Activated CD8-positive, alpha-beta memory T cell treated with anti-CD3 and anti-CD28 coated beads, Interleukin-2, amount 50 U/mL, for 48 hours (primary cell): Measurements from ENCODE around the gene FIGNL2.

ENCODE experiments used
- DNase-seq: peaks from one replicate; pipeline ENCODE4 v3.0.0-alpha.2; 2020

The FIGNL2 gene

DNA sequence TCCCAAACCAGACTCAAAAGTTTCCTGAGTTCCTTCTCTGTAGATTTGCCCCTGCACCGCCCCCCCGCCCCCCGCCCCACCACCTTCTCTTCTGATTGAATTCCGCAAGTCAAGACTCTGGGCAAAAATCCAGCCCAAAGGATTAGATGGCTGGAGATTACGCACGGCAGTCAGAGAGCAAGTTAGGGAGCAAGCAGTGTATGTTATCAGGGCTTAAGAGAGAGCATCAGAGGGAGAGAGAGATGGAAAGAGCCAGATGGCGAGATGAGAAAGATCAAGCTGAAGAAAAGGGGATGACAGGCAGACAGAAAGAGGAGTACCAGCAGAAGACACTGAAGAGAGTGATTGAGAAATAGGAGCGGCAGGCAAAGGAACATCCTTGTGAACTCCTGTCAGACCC lies 25.5 kb upstream of the FIGNL2 start:
- DNase-seq: no peak

DNA sequence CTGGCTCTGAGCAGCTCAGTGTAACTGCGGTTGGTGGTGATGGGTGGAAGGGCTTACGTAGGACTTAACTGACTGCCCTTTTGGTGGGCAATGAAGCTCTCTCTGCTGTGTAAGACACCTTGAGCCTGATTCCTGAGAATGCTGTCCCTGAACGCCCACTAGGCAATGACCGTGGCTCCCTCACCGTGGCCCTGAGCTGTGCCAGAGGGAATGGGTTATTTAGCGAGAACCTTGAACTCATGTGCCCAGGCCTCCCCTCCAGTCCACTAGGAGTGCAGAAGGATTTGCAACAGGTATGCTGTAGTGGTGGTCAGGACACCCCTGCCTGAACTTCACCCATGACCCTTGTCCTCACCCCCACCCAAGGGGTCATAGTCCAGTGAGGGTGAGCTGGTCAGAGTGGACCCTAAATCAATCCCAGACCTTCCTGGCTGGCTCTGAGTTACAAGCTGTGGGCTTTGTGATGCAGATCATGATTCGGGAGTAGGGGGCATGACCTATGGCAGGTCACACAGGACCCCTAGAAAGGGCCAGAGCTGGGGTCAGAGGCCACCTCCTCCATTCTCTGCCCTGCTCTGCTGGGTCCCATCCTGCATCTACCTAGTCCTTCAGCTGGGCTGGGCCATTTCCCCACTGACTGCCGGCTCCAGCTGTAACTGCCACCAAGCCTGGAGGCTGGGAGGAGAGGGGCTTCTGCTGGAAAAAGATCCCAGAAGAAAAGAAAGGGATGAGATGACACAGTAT lies 24.9 kb upstream of the FIGNL2 start:
- DNase-seq: no peak

DNA sequence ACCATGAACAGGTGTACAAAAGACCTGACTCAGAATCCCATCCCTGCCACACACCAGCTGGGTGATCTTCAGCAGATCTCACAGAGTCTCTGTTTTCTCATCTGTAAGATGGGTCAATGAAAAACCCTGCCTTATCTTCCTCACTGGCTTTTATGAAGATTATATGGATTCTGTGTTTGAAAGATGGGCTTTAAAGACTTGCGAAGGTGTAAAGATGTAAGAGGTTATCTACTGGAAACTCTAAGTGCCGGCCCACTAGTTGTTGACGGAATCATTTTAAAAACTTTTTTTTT lies 24.1 kb upstream of the FIGNL2 start:
- no peak for DNase-seq

DNA sequence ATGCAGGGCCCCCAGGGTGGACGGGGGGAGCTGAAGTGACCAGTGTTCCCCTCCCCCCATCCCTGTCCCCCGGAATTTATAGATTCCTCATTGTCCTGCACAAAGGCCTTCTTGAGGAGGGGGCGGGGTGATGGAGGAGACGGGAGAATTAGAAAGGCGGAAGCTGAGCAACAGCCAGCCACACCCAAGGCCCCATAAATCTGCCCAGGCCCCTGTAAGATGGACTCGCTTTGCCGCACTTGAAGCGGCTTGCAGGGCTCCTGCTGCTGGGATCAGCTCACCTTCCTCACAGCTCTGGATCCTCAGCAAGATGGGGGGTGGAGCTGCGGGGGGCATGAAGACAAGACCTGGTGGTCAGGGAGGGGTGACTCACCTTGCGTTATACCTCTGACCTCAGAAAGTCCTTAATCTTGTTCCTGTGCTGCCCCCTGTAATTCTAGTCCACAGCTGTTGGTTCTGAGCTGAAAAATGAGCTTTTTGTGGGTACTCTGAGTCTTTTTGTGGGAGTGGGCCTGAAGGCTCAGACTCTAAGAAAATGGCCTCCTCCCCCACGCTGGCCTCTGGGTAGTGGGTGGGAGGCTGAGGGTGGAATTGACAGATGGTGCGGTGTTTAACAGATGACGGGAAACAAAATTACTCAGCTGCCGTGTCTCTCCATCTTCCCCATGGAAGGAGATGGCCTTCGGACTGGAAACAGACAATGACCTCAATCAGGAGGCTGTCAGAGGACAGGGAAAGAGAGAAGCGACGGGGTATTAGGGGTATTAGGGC lies 23.6 kb upstream of the FIGNL2 start:
- no peak for DNase-seq

DNA sequence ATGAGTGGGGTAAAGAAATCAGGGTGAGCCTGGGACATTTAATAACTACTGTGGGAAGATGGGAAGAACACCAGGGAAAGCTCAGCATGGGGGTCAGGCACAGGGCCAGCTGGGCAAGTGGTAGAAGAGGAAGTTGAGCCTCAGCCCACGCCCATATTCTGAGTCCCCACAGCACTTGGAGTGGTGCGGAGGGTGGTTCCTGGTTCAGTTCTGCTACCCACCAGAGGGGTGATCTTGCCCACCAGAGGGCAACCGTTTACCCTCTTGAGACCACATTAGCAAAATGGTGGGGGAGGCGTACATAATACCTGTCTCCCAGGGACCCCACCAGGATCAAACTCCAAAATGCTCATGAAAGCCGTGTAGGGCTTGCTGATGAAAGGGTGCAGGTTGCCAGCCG lies 22.6 kb upstream of the FIGNL2 start:
- no peak for DNase-seq

DNA sequence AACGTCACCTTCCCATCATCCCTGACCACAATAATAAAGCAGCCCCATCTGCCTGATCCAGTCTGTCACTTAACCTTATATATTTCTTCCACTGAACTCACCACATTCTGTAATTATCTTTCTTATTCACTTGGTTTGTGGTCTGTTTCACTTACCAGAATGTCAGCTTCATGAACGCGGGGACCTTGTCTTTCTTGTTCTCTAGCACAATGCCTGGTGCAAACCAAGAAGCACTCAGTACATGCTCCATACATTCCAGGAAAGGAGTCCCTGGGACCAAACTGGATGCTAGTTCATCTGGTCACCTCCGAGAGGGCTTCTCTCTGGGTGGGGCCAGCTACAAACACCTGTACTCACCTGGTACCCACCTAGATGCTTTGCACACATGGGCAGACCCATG lies 22.0 kb upstream of the FIGNL2 start:
- DNase-seq: no peak

DNA sequence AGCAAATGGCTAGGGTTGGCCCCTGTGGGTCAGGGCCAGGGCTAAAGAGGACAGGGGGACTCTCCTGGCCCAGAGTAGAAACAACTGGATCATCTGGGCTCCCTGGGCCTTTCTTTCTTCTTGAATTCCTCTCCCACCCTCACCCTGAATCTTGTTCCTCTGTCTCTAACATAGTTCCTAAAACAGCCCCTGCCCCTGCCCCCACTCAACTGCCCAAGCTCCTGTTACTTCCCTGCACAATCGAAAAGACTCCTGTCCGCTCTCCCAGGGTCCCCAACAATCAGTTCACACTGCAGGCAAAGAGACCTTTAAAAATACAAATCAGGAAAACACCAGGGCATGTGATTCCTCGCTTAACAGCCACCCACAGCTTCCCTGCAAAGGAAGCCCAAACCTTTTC lies 21.4 kb upstream of the FIGNL2 start:
- no peak for DNase-seq

DNA sequence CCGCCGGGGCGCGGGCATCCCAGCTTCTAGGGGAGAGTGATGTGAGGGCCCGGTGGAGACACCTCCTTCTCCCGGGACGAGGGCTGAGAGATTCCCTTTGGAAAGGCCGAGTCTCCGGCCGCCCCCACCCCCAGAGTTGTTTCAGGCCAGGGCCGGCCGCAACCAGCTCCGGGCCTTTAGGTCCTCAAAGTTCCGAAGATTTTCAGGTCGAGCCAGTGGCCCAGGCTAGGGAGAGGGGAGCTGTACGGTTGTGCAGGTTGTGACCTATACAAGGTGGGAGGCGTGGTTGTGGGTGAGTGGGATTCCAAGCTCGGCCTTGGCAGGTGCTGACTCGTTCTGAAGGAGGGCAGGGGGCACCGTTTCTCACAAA lies 21.0 kb upstream of the FIGNL2 start:
- no peak for DNase-seq

DNA sequence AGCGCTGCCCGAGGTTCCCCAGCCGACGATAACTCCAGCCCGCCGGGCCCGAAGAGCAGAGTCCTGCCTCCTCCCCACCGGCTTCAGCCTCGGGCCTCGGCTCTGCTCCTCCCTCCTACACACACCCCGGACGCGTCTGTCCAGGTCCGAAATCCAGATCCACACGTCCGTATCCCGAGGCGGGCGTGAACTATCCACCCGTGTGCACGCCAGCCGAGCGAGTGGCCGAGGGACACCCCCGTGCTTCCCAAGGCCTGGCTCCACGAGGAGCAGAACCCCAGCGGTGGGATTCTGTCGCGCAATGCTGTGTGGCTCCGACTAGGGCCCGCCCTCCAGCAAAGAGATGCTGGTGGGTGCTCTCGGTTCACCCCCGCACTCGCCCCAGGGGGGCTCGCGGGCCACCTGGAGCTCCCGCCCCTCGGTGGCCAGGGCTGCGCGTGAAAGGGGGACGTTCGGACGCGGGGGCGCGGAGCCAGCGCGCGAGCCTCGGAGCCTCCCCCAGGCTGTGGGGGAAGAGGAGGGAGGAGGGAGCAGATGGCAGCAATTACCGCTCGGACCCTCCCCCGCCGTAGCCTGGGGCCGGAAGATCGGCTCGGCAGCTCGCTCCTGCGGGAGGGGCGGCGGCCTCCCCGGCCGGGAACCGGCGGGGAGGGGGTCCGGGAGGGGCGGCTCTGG lies 20.4 kb upstream of the FIGNL2 start:
- no peak for DNase-seq

DNA sequence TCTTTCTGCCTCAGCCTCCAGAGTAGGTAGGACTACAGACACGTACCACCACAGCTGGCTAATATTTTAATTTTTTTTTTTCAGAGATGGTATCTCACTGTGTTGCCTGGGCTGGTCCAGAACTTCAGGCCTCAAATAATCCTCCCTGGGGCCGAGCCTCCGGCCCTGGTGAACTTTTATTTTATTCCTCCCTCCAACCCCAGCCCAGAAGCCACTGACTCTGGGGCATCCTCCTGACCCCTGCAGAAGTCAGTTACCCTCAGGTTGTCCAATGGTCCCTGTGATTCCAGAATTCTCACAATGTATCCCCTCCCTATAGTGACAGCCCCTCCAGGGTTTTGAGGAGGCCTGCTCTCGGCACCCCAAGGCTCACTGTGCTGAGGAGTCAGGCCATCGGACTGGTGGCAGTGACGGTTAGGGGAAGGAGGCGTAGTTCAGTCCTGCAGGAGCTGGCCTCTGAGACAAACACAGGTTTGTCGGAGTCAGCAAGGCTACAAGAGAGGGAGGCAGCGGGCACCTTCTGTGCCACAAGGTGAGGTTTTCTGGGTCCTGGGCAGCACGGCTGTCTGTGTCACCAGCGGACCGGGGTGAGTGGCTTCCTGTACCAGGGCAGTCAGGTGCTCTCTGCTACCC lies 19.4 kb upstream of the FIGNL2 start:
- DNase-seq: no peak

DNA sequence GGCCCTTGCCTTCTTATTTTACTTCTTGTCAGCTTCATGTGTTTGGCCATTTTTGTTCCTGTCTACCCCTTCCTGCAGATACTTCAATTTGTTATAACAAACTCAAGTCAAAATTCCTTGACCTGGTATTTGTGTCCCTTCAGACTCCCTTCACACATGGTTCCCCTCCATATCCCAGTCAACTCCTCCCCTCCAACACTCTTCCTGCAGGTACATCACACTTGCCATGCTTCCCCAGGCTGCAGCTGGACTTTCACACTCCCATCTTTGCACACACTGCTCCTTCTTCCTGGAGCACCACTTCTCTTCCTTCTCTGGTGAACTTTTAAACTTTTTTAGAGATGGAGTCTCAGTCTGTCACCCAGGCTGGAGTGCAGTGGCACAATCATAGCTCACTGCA lies 18.9 kb upstream of the FIGNL2 start:
- no peak for DNase-seq

DNA sequence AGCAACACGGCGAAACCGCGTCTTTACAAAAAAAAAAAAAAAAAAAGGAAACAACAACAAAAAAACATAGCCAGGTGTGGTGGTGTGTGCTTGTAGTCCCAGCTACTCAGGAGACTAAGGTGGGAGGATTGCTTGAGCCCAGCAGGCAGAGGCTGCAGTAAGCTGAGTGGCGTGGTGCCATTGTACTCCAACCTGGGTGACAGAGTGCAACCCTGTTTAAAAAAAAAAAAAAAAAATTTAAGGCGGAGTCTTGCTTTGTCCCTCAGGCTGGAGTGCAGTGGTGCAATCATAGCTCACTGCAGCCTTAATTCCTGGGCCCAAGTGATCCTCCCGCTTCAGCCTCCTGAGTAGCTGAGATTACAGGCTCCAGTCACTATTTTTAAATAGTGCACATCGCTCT lies 18.2 kb upstream of the FIGNL2 start:
- DNase-seq: no peak

DNA sequence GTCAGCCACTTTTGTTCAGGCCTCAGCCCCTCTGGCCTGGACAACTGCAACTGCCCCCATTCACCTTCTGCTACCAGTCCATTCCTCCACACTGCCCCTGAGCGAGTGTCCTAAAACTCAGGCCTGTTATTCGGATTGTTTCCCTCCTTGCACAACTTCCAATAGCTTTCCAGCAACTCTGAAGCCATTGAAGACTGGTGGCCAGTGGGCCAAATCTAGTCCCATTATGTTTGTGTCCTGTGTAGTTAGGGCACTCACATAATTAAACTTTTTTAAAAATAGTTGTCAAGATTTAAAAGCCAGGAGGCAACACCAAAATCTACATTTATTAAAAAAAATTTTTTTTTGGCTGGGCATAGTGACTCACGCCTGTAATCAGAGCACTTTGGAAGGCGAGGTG lies 17.8 kb upstream of the FIGNL2 start:
- DNase-seq: no peak

DNA sequence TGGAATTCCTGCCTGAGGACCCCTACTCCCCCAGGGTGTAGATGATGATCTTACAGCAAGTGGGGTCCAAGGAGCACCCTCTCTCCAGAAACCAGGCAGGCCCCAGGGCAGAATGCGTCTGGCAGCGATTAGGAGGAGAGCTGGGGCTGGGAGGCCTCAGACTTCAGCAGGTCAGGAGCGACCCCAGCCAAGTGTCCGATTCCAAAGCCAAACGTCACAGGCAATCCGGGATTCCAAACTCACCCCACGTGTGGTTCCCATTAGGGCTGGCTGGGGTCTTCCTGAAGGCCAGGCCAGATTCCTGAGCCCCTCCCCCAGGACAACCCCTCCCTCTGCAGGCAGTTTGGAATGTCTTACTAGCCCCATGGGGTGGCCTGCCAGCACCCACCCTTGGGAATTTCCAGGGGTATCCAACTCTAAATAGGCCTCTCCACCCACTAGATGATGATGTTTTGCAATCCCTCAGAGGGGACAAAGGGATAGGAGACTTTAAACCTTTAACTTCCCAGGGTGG lies 17.3 kb upstream of the FIGNL2 start:
- no peak for DNase-seq

DNA sequence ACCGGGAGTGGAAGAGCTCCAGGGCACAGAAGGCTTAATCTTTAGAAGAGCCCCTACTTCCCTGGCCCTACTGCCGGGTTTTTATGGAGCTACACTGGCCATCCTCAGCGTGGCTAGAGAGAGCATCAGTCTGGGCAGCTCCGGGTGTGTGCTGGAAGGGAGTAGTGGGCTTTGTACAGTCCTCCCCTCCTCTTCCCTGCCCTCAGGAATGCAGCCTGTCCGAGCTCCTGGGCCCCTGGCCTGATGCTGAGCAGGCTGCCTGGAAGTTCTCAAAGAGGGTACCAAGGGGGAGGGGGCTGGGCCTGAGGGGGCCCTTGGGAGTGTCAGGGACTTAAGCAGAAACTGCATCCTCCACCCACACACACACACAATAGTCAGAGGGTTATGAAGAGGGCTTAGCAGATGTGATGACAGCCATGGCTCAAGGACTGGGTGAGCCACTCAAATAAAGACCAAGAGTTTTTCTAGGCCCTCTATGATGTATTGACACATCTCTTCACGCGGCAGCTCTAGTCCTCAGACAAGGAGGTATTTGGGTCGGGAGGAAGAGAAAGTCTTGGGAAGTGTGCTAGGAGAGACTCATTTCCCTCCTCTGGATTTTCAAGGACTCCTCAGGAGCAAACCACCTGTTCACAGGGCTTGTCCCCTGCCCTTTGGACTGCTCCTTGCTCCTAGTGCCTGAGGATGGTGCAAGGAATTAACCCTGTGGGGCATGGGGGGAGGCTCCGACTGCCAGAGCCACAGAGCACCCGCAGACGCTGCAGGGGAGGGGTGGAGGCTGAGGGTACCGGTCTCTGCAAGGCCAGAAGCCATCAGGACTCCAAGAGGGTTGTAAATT lies 16.5 kb upstream of the FIGNL2 start:
- DNase-seq: no peak

DNA sequence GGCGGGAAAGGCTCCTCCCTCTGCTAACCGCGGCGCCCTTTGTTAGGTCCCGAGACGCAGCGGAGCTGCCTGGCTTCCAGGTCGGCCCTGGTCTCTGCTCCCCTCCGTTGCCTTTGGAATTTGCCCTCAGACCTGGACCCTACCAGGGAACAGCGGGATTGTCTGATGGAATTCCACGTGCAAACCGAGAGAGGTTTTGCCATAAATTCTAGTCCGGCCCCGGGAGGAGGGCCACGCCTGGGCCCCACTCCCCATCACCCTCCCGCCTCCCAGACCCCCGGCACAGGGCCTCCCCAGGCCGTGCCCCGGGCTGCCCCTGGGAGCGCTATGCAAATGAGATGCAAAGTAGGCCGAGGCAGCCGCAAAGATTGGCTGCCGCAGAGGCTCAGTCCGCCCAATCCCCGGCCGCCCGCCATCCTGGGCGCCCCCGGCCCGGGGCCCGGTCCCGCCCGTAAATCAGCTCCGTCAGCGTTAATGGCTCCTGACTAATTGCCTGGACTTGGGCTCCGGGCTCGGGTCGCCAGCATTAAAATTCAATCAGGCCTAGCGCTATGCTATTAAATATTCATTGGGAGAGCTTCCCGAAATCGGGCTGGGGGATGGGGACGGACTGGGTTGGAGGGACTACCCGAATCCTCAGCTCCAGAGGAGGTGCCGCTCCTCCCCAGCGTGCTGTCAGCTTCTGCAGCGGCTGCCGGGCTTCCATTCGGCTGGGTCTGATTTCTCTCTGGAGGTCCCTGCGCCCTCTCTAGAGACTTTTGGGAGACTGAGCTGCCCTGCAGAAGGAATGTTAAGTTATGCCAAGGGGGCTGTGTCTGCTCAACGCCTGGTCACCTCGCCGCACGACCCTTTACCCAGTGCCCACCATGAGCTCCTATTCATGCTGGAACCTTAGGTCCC lies 15.7 kb upstream of the FIGNL2 start:
- DNase-seq: no peak

DNA sequence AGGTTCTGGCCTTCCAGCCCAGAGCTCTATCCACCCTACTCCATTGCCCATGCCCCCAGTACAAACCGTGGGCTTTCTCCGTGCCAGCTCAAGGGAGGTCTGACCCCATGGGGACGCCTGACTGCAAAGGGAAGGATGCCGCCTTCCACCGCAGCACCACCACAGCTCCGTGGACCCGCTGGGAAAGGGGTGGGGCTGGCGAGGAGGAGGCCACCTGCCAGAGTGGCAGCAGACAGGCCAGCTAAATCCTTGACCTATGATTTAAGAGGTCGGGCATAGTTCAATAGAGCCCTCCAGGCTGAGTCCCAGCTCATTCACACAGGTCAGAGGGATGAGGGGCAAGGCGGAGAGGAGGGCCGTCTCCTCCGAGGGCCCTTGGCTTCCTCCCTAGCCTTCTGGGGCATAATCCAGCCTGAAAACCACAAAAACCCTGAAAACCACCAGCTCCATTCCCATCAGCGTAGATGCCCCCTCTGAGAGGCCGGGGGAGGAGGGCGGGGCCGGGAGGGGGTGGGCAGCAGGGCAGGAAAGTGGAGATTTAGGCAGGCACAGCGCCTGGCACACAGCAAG lies 14.9 kb upstream of the FIGNL2 start:
- DNase-seq: no peak

DNA sequence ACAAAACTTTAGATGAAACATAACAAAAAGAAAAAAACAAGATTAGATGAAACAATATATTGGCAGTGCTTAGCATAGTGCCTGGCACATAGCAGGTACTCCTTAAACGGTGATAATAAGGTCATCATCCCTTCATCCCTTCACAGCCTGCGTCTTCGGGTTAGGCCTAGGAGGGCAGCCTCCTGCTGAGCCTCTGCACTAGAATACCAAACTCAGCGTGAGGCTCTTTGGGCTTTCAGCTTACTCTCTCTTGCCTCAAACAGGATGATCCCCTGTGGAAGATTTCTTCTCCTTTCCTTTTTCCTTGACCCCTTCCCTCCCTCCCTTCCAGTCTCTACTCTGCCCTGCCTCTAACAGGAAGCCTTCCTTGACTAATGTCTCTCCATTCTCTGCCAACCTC lies 14.4 kb upstream of the FIGNL2 start:
- no peak for DNase-seq

DNA sequence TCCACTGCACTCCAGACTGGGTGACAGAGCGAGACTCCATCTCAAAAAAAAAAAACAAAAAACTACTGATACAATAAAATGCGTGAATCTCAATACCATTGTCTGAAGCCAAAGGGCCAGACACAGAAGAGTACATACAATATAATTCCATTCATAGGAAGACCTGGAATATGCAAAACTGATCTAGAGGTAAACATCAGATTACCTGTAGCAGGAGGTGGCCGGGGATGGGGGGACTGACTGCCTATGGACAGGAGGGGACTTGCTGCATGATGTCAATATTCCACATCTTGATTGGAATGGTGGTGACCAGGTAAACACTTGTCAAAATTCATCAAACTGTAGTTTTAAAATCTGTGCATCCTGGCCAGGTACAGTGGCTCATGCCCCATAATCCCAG lies 12.5 kb upstream of the FIGNL2 start:
- no peak for DNase-seq

DNA sequence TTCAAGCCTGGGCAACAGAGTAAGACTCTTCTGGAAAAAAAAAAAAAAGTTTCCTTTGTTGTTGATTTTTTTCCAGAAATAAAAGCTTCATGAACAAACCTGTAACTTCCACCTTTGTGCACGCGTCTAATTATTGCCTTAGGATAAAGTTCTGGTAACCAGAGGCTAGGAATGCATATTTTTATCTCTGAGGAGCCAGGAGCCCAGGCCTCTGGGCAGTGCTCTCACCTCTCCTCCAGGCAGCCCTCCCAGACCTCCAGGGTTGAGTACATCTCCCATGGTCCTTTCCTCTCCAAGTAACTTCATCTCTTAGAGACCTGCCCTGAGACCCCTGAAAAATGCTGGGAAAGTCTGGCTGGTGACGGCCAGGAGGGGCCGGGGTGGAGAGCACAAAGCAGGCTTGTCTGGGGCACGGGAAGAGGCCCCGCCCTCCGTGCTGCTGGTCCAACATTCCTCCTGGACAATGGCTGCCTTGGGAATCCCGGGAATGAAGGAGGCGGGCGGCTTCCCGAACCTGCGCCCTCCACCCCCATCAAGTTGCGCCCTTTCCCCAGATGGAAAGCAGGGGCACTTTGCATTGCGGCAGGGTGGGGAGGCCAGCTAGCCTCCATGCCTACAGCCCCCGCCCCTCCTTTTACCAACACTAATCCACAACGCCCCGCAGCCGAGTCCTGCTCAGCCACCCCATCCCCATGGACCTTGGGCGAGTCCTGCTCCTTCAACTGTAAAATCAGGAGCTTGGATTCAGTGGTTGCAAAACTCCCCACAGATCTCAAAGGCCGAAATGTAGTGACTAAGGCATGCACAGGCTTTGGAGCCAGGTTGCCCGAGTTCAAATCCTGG lies 7.3 kb upstream of the FIGNL2 start:
- no peak for DNase-seq
